Measurements from ENCODE around the gene SVIL.
"Not testable (repeated sequence)": the region's sequence is repeated elsewhere in the genome, so short reads cannot be mapped to it uniquely, and the experiment has no call there.

GRCh38 chr10:29606693-29607092 is 28.1 kb downstream of the SVIL start:
- TF ChIP-seq POLR2AphosphoS5, EP300, CTCF, POLR2A (IDR thresholded peaks at IDR 0.05): not testable (repeated sequence)
